Right lobe of liver (tissue), 4 donors: Measurements from ENCODE around the gene HDLBP.

ENCODE experiments used
- POLR2A ChIP-seq: fragments of 450-650 bp; IDR thresholded peaks from one replicate; pipeline ENCODE4 v1.6.1; 2017; ENCODE audit warnings: antibody characterized with exemption, mild to moderate bottlenecking
- TF ChIP-seq, protein P1 (sequence below), 4 donors: fragments of 200-600 bp in 3 of 4; fragments of 450-650 bp in 1 of 4; IDR thresholded peaks; one replicate each; pipeline versions ENCODE4 v1.5.1 to v1.8.0; 2016 to 2022; ENCODE audit warnings: antibody characterized with exemption in 4 of 4, mild to moderate bottlenecking in 2 of 4
- donor health status: DM: no; HTN: no; CAD: no.
- donor health status: DM: no; HTN: no; CAD: no.
- donor health status: DM: no; HTN: yes; CAD: no.

DNA sequence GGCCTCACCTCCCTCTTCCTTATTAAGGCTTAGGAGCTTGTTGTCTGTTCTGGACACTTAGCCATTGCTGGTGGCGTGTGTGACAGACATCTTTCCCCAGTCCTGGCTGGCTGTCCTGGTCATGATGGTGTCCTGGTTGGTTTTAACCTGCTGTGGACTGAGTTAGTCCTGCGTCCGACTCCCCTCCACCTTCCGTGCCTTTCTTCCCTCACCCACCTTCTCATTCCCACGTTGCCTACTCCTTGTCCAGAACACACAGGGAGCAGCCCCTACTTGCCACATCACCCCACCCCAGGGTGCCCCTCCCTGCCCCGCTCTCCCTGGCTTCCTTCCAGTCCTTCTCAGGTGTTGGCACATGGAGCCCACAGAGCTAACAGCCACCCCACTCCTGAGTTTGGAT lies 117.5 kb downstream of the HDLBP start:
- TF ChIP-seq, protein P1, sequence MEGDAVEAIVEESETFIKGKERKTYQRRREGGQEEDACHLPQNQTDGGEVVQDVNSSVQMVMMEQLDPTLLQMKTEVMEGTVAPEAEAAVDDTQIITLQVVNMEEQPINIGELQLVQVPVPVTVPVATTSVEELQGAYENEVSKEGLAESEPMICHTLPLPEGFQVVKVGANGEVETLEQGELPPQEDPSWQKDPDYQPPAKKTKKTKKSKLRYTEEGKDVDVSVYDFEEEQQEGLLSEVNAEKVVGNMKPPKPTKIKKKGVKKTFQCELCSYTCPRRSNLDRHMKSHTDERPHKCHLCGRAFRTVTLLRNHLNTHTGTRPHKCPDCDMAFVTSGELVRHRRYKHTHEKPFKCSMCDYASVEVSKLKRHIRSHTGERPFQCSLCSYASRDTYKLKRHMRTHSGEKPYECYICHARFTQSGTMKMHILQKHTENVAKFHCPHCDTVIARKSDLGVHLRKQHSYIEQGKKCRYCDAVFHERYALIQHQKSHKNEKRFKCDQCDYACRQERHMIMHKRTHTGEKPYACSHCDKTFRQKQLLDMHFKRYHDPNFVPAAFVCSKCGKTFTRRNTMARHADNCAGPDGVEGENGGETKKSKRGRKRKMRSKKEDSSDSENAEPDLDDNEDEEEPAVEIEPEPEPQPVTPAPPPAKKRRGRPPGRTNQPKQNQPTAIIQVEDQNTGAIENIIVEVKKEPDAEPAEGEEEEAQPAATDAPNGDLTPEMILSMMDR (IDR thresholded peaks at IDR 0.05): no peak
- no peak for TF ChIP-seq POLR2A
